Spleen (tissue), 7 donors: ENCODE measurements around the gene EOGT.

ENCODE experiments used
- POLR2A ChIP-seq, 3 donors: fragments of 450-650 bp; IDR thresholded peaks; one replicate each; pipeline ENCODE4 v1.5.1; 2017; ENCODE audit warnings: antibody characterized with exemption in 3 of 3, mild to moderate bottlenecking in 1 of 3
- TF ChIP-seq, protein P1 (sequence below), 11 experiments: fragments of 200-600 bp in 7 of 11; fragments of 450-650 bp in 4 of 11; sonication (generic) in 4 of 11; IDR thresholded peaks in 8 of 11; conservative IDR thresholded peaks in 3 of 11; 1 replicate in 7 of 11; 2 replicates in 4 of 11; pipeline versions ENCODE4 v1.4.0 to v1.8.0; 2016 to 2021; ENCODE audit warnings: antibody characterized with exemption in 11 of 11, inconsistent platforms in 4 of 11, mild to moderate bottlenecking in 1 of 11
- donor health status: DM: no; HTN: no; CAD: no; lungs with moderate emphysema.
- donor health status: DM: no; HTN: no; CAD: no.
- donor health status: DM: no; HTN: no; CAD: no.

DNA sequence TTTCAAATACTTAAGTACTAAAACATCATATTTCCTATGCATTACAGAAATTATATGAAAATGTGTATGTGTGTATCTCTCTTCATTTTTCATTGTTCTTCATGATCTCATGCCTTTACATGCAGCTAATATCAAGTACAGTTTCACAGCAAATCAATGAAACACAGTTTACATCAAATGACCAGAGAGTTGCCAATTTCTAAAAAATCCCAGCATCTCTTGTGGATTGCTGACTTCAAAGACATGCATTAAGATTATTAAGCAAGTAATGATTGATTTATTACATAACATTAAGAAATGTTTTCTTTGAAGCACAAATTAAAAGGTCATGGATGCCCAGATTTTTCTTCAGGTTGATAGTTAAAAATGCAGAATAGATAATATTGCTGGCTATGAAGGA lies 50.1 kb downstream of the EOGT start:
- no peak for TF ChIP-seq POLR2A (IDR thresholded peaks at IDR 0.05)
- TF ChIP-seq, protein P1, sequence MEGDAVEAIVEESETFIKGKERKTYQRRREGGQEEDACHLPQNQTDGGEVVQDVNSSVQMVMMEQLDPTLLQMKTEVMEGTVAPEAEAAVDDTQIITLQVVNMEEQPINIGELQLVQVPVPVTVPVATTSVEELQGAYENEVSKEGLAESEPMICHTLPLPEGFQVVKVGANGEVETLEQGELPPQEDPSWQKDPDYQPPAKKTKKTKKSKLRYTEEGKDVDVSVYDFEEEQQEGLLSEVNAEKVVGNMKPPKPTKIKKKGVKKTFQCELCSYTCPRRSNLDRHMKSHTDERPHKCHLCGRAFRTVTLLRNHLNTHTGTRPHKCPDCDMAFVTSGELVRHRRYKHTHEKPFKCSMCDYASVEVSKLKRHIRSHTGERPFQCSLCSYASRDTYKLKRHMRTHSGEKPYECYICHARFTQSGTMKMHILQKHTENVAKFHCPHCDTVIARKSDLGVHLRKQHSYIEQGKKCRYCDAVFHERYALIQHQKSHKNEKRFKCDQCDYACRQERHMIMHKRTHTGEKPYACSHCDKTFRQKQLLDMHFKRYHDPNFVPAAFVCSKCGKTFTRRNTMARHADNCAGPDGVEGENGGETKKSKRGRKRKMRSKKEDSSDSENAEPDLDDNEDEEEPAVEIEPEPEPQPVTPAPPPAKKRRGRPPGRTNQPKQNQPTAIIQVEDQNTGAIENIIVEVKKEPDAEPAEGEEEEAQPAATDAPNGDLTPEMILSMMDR (IDR thresholded peaks at IDR 0.05 in 8 of 11, conservative IDR thresholded peaks at IDR 0.05 in 3 of 11), result no peak
